HepG2 (cell line): Measurements from ENCODE around the gene GAREM2. TPM values are rescaled to one million over a fixed set of nuclear protein-coding genes. Genes with fewer than 3 reads are reported as not detected.
A peak's percentile ranks its signal among the peaks of the same experiment; 100 is the strongest.

Source experiments
- ATAC-seq: fragments of 200-7000 bp; cut with Tn5 transposase; 3 replicates; pipeline ENCODE4 v1.9.1; 2020; ENCODE audit warnings: mild to moderate bottlenecking, moderate library complexity
- BruUV-seq: library from RNA; stranded (reverse); fragments of 400-500 nt; replicated peaks from 2 replicates; lab custom pipeline; 2021; lab: Mats Ljungman, UMichigan
- CTCF ChIA-PET: fragments of 300-600 bp; formaldehyde crosslinking; extraction: SDS; loops from one replicate; lab custom pipeline; 2021; ENCODE audit warnings: low total read pairs, inconsistent platforms, low intra/inter-chr PET ratio; lab: Yijun Ruan, JAX
- POLR2A ChIA-PET: fragments of 350-600 bp; sonication (Branson Sonifier 250); formaldehyde crosslinking; loops from one replicate; lab custom pipeline; 2020; ENCODE audit warnings: antibody characterized with exemption, inconsistent platforms; lab: Yijun Ruan, JAX
- DNase-seq: peaks from one replicate; pipeline ENCODE4 v3.0.0-alpha.2; 2015; ENCODE audit warnings: low spot score
- FAIRE-seq: peaks from 3 replicates; lab custom pipeline; 2011; peaks lifted over from hg19 to GRCh38; lab: Jason Lieb, UNC
- H2AFZ ChIP-seq: one replicate; pipeline ENCODE4 v1.6.1; 2011; ENCODE audit warnings: low read length, inconsistent platforms
- H3K27ac ChIP-seq: fragments of 300-600 bp; 3 replicates; pipeline ENCODE4 v1.8.0; 2011; ENCODE audit warnings: mixed run types, mild to moderate bottlenecking, mixed read lengths, low read length, inconsistent platforms; ENCODE audit not compliant: insufficient read depth; ENCODE audit errors: extremely low read length
- H3K27me3 ChIP-seq, 2 experiments: fragments of 200-600 bp in 1 of 2; 2 replicates in 1 of 2; 3 replicates in 1 of 2; pipeline versions ENCODE4 v1.6.0 to v1.8.0; 2011; ENCODE audit warnings: low read length in 2 of 2, mild to moderate bottlenecking in 2 of 2, moderate library complexity in 2 of 2, inconsistent platforms in 1 of 2; ENCODE audit not compliant: insufficient read depth in 2 of 2, control insufficient read depth in 1 of 2
- H3K36me3 ChIP-seq, 2 experiments: fragments of 200-600 bp in 1 of 2; replicated peaks in 1 of 2; 2 replicates in 1 of 2; 3 replicates in 1 of 2; pipeline versions ENCODE4 v1.5.1 to v1.8.0; 2011; ENCODE audit warnings: low read length in 2 of 2, inconsistent platforms in 1 of 2; ENCODE audit not compliant: insufficient read depth in 2 of 2, control insufficient read depth in 1 of 2
- H3K4me1 ChIP-seq: 2 replicates; pipeline ENCODE4 v1.5.1; 2012; ENCODE audit warnings: low read length, inconsistent platforms; ENCODE audit not compliant: insufficient read depth
- H3K4me2 ChIP-seq: 2 replicates; pipeline ENCODE4 v1.6.0; 2011; ENCODE audit warnings: low read depth, low read length, inconsistent platforms
- H3K4me3 ChIP-seq, 3 experiments: fragments of 200-600 bp in 1 of 3; sonication (generic), shearing (Covaris generic) in 1 of 3; replicated peaks in 1 of 3; 2 replicates each; pipeline ENCODE4 v1.5.1; 2011 to 2016; ENCODE audit warnings: low read length in 3 of 3, inconsistent platforms in 2 of 3, low read depth in 2 of 3, mild to moderate bottlenecking in 2 of 3, control low read depth in 1 of 3, mixed read lengths in 1 of 3; ENCODE audit not compliant: insufficient read depth in 1 of 3
- H3K79me2 ChIP-seq: one replicate; pipeline ENCODE4 v1.6.1; 2011; ENCODE audit warnings: low read length, inconsistent platforms; ENCODE audit not compliant: insufficient read depth
- H3K9ac ChIP-seq: 2 replicates; pipeline ENCODE4 v1.6.0; 2011; ENCODE audit warnings: mild to moderate bottlenecking, low read depth, low read length, inconsistent platforms; ENCODE audit not compliant: insufficient read depth
- H3K9me3 ChIP-seq: 2 replicates; pipeline ENCODE4 v1.5.1; 2012; ENCODE audit warnings: mild to moderate bottlenecking, low read length
- H4K20me1 ChIP-seq: 2 replicates; pipeline ENCODE4 v1.6.0; 2011; ENCODE audit warnings: inconsistent platforms, mild to moderate bottlenecking, low read length, moderate library complexity; ENCODE audit not compliant: insufficient read depth
- CEBPB ChIP-seq: IDR thresholded peaks from 2 replicates; pipeline ENCODE4 v1.6.1; 2011; ENCODE audit warnings: low read depth, low read length, improper control_type of control experiment, borderline replicate concordance
- CEBPG ChIP-seq: IDR thresholded peaks from 2 replicates; pipeline ENCODE4 v1.6.1; 2016
- DRAP1 ChIP-seq: IDR thresholded peaks from 2 replicates; pipeline ENCODE4 v1.6.1; 2016; ENCODE audit warnings: missing genetic modification reagents, missing compliant biosample characterization
- ESRRA ChIP-seq: sonication (generic); formaldehyde crosslinking; IDR thresholded peaks from 2 replicates; pipeline ENCODE4 v1.5.1; 2020; ENCODE audit warnings: mild to moderate bottlenecking, low read depth, missing genetic modification reagents
- FOXA1 ChIP-seq, 2 experiments: fragments of 450-650 bp in 1 of 2; sonication (generic) in 1 of 2; formaldehyde crosslinking in 1 of 2; IDR thresholded peaks; 2 replicates each; pipeline versions ENCODE4 v1.4.0 to v1.6.1; 2016 to 2020; ENCODE audit warnings: missing genetic modification reagents in 1 of 2
- FOXK1 ChIP-seq: sonication (generic); formaldehyde crosslinking; IDR thresholded peaks from 2 replicates; pipeline ENCODE4 v1.4.0; 2020; ENCODE audit warnings: low read depth, missing genetic modification reagents, borderline replicate concordance
- HNF4A ChIP-seq: sonication (generic); formaldehyde crosslinking; IDR thresholded peaks from 2 replicates; pipeline ENCODE4 v1.4.0; 2020; ENCODE audit warnings: missing genetic modification reagents
- MAZ ChIP-seq, 2 experiments: sonication (generic) in 1 of 2; formaldehyde crosslinking in 1 of 2; IDR thresholded peaks; 2 replicates each; pipeline versions ENCODE4 v1.5.0 to v1.6.1; 2012 to 2020; ENCODE audit warnings: low read depth in 2 of 2, mild to moderate bottlenecking in 2 of 2, borderline replicate concordance in 1 of 2, improper control_type of control experiment in 1 of 2, low read length in 1 of 2, missing genetic modification reagents in 1 of 2, moderate library complexity in 1 of 2
- POGZ ChIP-seq: sonication (generic); formaldehyde crosslinking; IDR thresholded peaks from 2 replicates; pipeline ENCODE4 v1.4.0; 2020; ENCODE audit warnings: mild to moderate bottlenecking, missing genetic modification reagents
- SALL1 ChIP-seq: sonication (generic); formaldehyde crosslinking; IDR thresholded peaks from 2 replicates; pipeline ENCODE4 v1.8.0; 2022; ENCODE audit warnings: mild to moderate bottlenecking, missing genetic modification reagents
- SIN3A ChIP-seq: IDR thresholded peaks from 2 replicates; pipeline ENCODE4 v1.6.1; 2011; ENCODE audit warnings: low read depth, mild to moderate bottlenecking, control low read depth, low read length, borderline replicate concordance
- TEAD3 ChIP-seq: optimal IDR thresholded peaks from 2 replicates; pipeline ENCODE3; 2016; ENCODE audit warnings: borderline replicate concordance
- THRA ChIP-seq: sonication (generic); formaldehyde crosslinking; IDR thresholded peaks from 2 replicates; pipeline ENCODE4 v1.4.0; 2020; ENCODE audit warnings: missing genetic modification reagents, borderline replicate concordance
- TP53 ChIP-seq: sonication (generic); formaldehyde crosslinking; conservative IDR thresholded peaks from 2 replicates; pipeline ENCODE4 v1.4.0; 2020; ENCODE audit warnings: missing genetic modification reagents
- ZNF121 ChIP-seq: sonication (generic); formaldehyde crosslinking; IDR thresholded peaks from 2 replicates; pipeline ENCODE4 v1.5.0; 2020; ENCODE audit warnings: mild to moderate bottlenecking, missing genetic modification reagents
- ZNF138 ChIP-seq: sonication (generic); formaldehyde crosslinking; IDR thresholded peaks from 2 replicates; pipeline ENCODE4 v1.5.0; 2020; ENCODE audit warnings: mild to moderate bottlenecking, low read depth, missing genetic modification reagents
- ZNF256 ChIP-seq: sonication (generic); formaldehyde crosslinking; conservative IDR thresholded peaks from 2 replicates; pipeline ENCODE4 v1.4.0; 2020; ENCODE audit warnings: missing genetic modification reagents
- ZNF3 ChIP-seq: IDR thresholded peaks from 2 replicates; pipeline ENCODE4 v1.7.0; 2017; ENCODE audit warnings: inconsistent platforms
- ZNF335 ChIP-seq: sonication (generic); formaldehyde crosslinking; IDR thresholded peaks from 2 replicates; pipeline ENCODE4 v1.4.0; 2020; ENCODE audit warnings: missing genetic modification reagents
- ZNF570 ChIP-seq: sonication (generic); formaldehyde crosslinking; IDR thresholded peaks from 2 replicates; pipeline ENCODE4 v1.4.0; 2020; ENCODE audit warnings: mild to moderate bottlenecking, missing genetic modification reagents, borderline replicate concordance
- ZNF572 ChIP-seq: sonication (generic); formaldehyde crosslinking; IDR thresholded peaks from 2 replicates; pipeline ENCODE4 v1.5.1; 2020; ENCODE audit warnings: mild to moderate bottlenecking, missing genetic modification reagents
- ZNF772 ChIP-seq: sonication (generic); formaldehyde crosslinking; IDR thresholded peaks from 2 replicates; pipeline ENCODE4 v1.5.0; 2020; ENCODE audit warnings: mild to moderate bottlenecking, missing genetic modification reagents
- WGBS: methylation state at CpG from one replicate; pipeline ENCODE4 v1.1.6; 2017; ENCODE audit warnings: low lambda C conversion rate; 5-methylcytosine and 5-hydroxymethylcytosine counted together
- in situ Hi-C: cut with HindIII; loops from 2 replicates; pipeline ENCODE4 v1.10.0; 2017; ENCODE audit warnings: low pct_unique_long_range_greater_than_20kb; ENCODE audit not compliant: extremely low pct_ligation_motif_present
- intact Hi-C: fragments of 100-400 bp; cut with micrococcal nuclease; formaldehyde crosslinking; loops from one replicate; pipeline ENCODE4 v1.10.0; 2022; ENCODE audit not compliant: unreplicated experiment
- polyA plus RNA-seq, 8 experiments: library from polyadenylated mRNA; depleted of rRNA in 3 of 8; stranded (reverse) in 7 of 8; unstranded in 1 of 8; fragments of >200 nt; fragmentation: Illumina TruSeq in 4 of 8; extraction: Trizol in 4 of 8; gene quantifications; 2 replicates each; pipeline versions ENCODE4 v1.2.1 to v1.2.3, GENCODE V29; 2011 to 2016; ENCODE audit warnings: low read depth in 4 of 8, missing spikeins in 1 of 8, mixed read lengths in 1 of 8; ENCODE audit not compliant: insufficient read depth in 1 of 8
- total RNA-seq, 5 experiments: library from RNA; depleted of rRNA; stranded (reverse); fragments of >200 nt; fragmentation: Illumina TruSeq; extraction: Trizol; gene quantifications; 2 replicates each; pipeline ENCODE4 v1.2.3, GENCODE V29; 2016; ENCODE audit warnings: low read depth in 1 of 5

The GAREM2 gene
- total and polyA plus RNA-seq, 2 of the 13 experiments (the other 11 are each of a cell fraction or from before 2014, with no cell fraction given), result 0.29 to 0.38 TPM

GRCh38 chr2:26237868-26238267, 65.0 kb downstream of the GAREM2 start (continued):
- peak; percentile 83; the same call in 1 of the 2 replicates for TF ChIP-seq ZNF3 (CRISPR knock-in tag)
- peak; percentile 23; the same call in 1 of the 2 replicates for TF ChIP-seq SALL1 (CRISPR knock-in tag)
- TF ChIP-seq ESRRA (CRISPR knock-in tag), result no peak
- TF ChIP-seq CEBPB, result peak; percentile 43; the same call in 1 of the 2 replicates
- TF ChIP-seq TEAD3 (CRISPR knock-in tag), result peak; percentile 34
- peak; percentile 94 for TF ChIP-seq ZNF121
- TF ChIP-seq MAZ (IDR thresholded peaks at IDR 0.05; ENCODE audit: borderline replicate concordance, low read depth, low read length), result no peak
- 0 out of 2 replicates have a peak, but pooled peaks have one; percentile 9 for TF ChIP-seq MAZ (CRISPR knock-in tag; IDR thresholded peaks at IDR 0.05; ENCODE audit: low read depth)
- TF ChIP-seq ZNF772 (CRISPR knock-in tag), result no peak
- 0 out of 2 replicates have a peak, but pooled peaks have one; percentile 32 for TF ChIP-seq CEBPG
- TF ChIP-seq FOXK1 (CRISPR knock-in tag), result peak; percentile 41; the same call in 1 of the 2 replicates
- peak; percentile 52 for TF ChIP-seq HNF4A (CRISPR knock-in tag)

- ATAC-seq (peak; percentile 70), FAIRE-seq (peak; percentile 53), DNase-seq (peak; percentile 76)
- ChIA-PET CTCF (interaction anchor here (0.9 kb wide), 1 partner anchor 76 kb away, joined by 3 read pairs; no protein-coding TSS in a partner anchor), POLR2A (no interaction called here)
- no peak overlapping the region; a peak in 1 of 6 replicates for H3K4me3 ChIP-seq
- no peaks in the 10 kb centered on the region for H3K9me3 ChIP-seq
- no peak overlapping the region for H3K9ac ChIP-seq
- peak overlapping the region; percentile 23 for H3K27ac ChIP-seq
- BruUV-seq, result no TSS peak
- whole genome bisulfite sequencing, result 69% methylated on average over 4 of the region's 4 CpGs
- peaks cover 56% of the 10 kb centered on the region for H3K79me2 ChIP-seq
- H3K27me3 ChIP-seq, result no peaks in the 10 kb centered on the region
- H2AFZ ChIP-seq, result no peak overlapping the region
- H3K36me3 ChIP-seq, result peaks cover 10 to 40% of the 10 kb centered on the region in 2 experiments
- peaks cover 55% of the 10 kb centered on the region for H3K4me1 ChIP-seq
- intact Hi-C loops, result no loop called here
- peaks cover 28% of the 10 kb centered on the region for H4K20me1 ChIP-seq
- in situ Hi-C loops, result loop anchor here (5.0 to 10.0 kb wide), 2 partner anchors 94 to 226 kb away; no protein-coding TSS in a partner anchor
- peak overlapping the region; percentile 37; the same call in 1 of the 2 replicates for H3K4me2 ChIP-seq
- TF ChIP-seq ZNF256 (CRISPR knock-in tag) (no peak), THRA (CRISPR knock-in tag) (peak; percentile 99), SIN3A (peak; percentile 68; the same call in 1 of the 2 replicates), FOXA1 (IDR thresholded peaks at IDR 0.05) (no peak), FOXA1 (CRISPR knock-in tag; IDR thresholded peaks at IDR 0.05) (peak; percentile 94), ZNF570 (no peak), ZNF138 (CRISPR knock-in tag) (no peak), TP53 (no peak), ZNF335 (CRISPR knock-in tag) (peak; percentile 97), ZNF572 (CRISPR knock-in tag) (no peak), POGZ (CRISPR knock-in tag) (no peak), DRAP1 (CRISPR knock-in tag) (0 out of 2 replicates have a peak, but pooled peaks have one; percentile 20)
Measured at GRCh38 chr2:26238311-26238958, 65.5 kb downstream of the GAREM2 start.
